SK-N-SH treated with all-trans-retinoic acid at 6 μM for 48 hours (cell line): ENCODE results near the gene SCYGR4.

Experiments
- ESRRG ChIP-seq: fragments of 250-450 bp; sonication (Bioruptor Pico); IDR thresholded peaks from 2 replicates; pipeline ENCODE4 v1.6.1; 2021; ENCODE audit warnings: mild to moderate bottlenecking
- PATZ1 ChIP-seq: fragments of 250-450 bp; sonication (Bioruptor Pico); IDR thresholded peaks from 2 replicates; pipeline ENCODE4 v1.8.0; 2020; ENCODE audit warnings: mild to moderate bottlenecking, moderate library complexity, borderline replicate concordance
- SNAI2 ChIP-seq: fragments of 250-450 bp; sonication (Bioruptor Pico); IDR thresholded peaks from 2 replicates; pipeline ENCODE4 v1.5.0; 2020; ENCODE audit warnings: mild to moderate bottlenecking, moderate library complexity
- TOX ChIP-seq: fragments of 250-450 bp; sonication (Bioruptor Pico); IDR thresholded peaks from 2 replicates; pipeline ENCODE4 v1.8.0; 2021; ENCODE audit warnings: mild to moderate bottlenecking, moderate library complexity, borderline replicate concordance
- ZC3H10 ChIP-seq: fragments of 250-450 bp; sonication (Bioruptor Pico); IDR thresholded peaks from 2 replicates; pipeline ENCODE4 v1.5.1; 2021; ENCODE audit warnings: mild to moderate bottlenecking, moderate library complexity
- ZNF8 ChIP-seq: fragments of 450-650 bp; formaldehyde crosslinking; IDR thresholded peaks from 2 replicates; pipeline ENCODE4 v1.5.0; 2020; ENCODE audit warnings: mild to moderate bottlenecking, moderate library complexity

- TF ChIP-seq SNAI2 (CRISPR knock-in tag): no peak
- TF ChIP-seq ESRRG: no peak
- TF ChIP-seq TOX (CRISPR knock-in tag): no peak
- no peak for TF ChIP-seq ZC3H10 (CRISPR knock-in tag)
- no peak for TF ChIP-seq ZNF8 (CRISPR knock-in tag)
- TF ChIP-seq PATZ1 (CRISPR knock-in tag): no peak
Observed at GRCh38 chr2:227613272-227613660, 4.0 kb upstream of the SCYGR4 start.
